ENCODE measurements around the gene CKAP2L.

Gene CKAP2L

DNA sequence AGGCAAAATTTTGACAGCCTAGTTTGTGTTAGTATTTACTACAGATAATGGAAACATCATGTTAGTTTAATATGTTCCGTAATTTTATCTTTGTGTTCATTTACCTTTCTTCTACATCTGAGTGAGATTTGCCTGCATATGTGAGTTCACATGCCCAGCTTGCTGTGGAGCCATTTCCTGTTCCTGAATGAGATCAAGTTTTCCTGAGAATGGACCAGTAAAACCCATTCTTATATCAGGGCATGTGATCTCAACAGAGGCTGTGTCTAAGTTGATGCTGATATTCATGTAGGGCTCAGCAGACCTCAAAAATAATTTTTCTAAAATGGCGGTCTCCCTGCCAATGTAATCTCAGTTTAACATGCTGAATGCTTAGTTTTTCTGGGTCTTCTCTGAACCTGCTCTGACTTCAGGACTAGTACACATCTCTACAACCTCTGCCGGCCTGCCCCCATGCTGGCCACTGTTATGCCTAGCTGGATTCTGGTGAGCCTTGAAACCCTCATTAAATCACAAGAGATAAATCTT is 18.8 kb upstream of the CKAP2L start:
- Mint-ChIP-seq H3K36me3 (ENCODE audit: low read depth) (peaks cover 4% of the 10 kb centered on the region), H3K27me3 (ENCODE audit: low read depth) (peaks cover 31% of the 10 kb centered on the region), H3K4me3 (peak overlapping the region; percentile 4), H3K4me1 (ENCODE audit: low read depth) (peaks cover 14% of the 10 kb centered on the region), H3K9me3 (no peaks in the 10 kb centered on the region), H3K27ac (peak overlapping the region; percentile 42)

DNA sequence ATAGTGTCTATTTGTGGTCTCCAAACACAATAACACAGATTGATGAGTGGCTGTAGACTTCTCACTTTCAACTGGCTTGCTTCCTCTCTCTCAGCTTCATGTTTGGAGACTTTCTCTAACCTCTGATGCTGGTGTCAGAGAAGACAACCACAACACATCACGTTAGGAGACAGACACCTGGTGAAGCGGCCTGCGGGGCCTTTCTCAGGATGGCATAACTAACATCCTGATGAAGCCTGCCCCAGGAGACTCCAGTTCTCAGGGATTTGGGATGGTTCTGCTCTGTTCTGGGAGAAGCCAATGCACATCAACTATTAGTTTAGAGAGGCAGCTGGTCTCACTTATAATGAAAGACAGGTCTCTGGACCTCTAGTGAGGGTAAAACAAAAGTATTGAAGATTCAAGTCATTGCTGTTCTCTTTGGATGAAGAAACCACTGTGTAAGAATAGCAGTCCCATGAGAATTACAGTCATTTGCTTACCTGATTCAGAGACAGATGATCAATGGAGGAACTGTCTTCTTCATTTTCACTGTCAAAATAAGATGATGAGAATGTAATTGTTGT is 17.9 kb upstream of the CKAP2L start:
- Mint-ChIP-seq H3K4me3 (no peak overlapping the region), H3K36me3 (ENCODE audit: low read depth) (peaks cover 4% of the 10 kb centered on the region), H3K27me3 (ENCODE audit: low read depth) (peaks cover 34% of the 10 kb centered on the region), H3K27ac (no peak overlapping the region), H3K4me1 (ENCODE audit: low read depth) (peaks cover 16% of the 10 kb centered on the region), H3K9me3 (no peaks in the 10 kb centered on the region)

DNA sequence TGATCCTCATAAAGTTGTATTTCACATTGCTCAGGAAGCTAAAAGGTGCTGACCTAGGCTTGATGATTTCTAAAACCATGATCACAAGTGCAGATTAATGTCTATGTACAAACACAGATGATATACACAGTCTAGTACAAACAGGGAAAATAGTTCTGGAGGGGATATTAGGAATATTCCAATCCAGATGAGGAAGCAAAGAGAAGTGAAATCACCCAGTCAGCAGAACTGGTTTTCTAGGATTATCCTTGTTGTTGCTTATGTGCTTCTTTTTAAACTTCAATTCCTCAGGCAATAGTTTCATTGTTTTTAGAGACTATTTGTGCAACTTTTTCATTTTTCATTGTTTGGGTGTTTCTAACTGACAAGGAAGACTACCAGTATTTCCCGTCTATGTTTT is 15.2 kb upstream of the CKAP2L start:
- peaks cover 12% of the 10 kb centered on the region for H3K36me3 Mint-ChIP-seq (ENCODE audit: low read depth)

DNA sequence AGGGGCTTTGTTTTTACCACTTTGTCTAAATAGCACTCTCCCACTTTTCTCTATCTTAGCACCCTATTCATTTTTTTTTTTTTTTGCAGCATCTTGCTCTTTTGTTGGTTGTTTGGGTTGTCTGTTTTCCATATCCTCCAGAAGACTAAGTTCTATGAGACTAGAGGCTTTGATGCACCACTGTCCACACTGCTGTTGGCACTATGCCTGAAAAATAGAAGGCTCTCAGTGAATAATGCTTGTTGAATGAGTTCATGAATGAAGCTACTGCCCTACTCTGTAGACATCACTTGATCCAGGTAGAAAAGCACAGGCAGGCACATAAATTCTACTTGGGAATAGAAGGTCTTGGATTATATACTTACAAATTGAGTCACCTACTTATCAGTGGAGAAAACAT is 12.6 kb upstream of the CKAP2L start:
- Mint-ChIP-seq H3K36me3 (ENCODE audit: low read depth) (peaks cover 15% of the 10 kb centered on the region), H3K27me3 (ENCODE audit: low read depth) (peaks cover 14% of the 10 kb centered on the region), H3K27ac (peak overlapping the region; percentile 73), H3K4me1 (ENCODE audit: low read depth) (peaks cover 16% of the 10 kb centered on the region), H3K9me3 (peaks cover 5% of the 10 kb centered on the region), H3K4me3 (peak overlapping the region; percentile 66)

More for the DNA sequence above, 15.2 kb upstream of the CKAP2L start:
- Mint-ChIP-seq H3K9me3 (peaks cover 5% of the 10 kb centered on the region), H3K4me1 (ENCODE audit: low read depth) (peaks cover 23% of the 10 kb centered on the region), H3K27me3 (ENCODE audit: low read depth) (peaks cover 27% of the 10 kb centered on the region), H3K27ac (no peak overlapping the region), H3K4me3 (no peak overlapping the region)

DNA sequence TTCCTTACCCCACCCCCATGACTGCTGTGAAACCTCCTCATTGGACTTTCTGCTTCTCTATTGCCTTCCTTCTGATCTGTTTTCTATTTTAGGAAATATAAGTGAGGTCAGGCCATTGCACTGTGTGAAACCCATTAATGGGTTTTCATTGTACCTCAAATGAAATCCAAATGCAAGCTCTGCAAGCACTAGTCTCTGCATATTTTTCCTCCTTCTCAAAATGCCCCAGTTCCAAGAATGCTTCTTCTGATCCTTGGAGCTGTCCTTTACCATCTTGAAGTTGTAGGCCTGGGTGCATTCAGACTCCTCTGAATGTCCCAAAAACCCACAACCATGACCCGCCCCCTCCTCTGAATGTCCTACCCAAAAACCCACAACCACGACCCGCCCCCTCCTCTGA is 11.7 kb upstream of the CKAP2L start:
- Mint-ChIP-seq H3K4me3 (no peak overlapping the region), H3K27ac (no peak overlapping the region), H3K9me3 (peaks cover 5% of the 10 kb centered on the region), H3K27me3 (ENCODE audit: low read depth) (peaks cover 14% of the 10 kb centered on the region), H3K4me1 (ENCODE audit: low read depth) (peaks cover 16% of the 10 kb centered on the region), H3K36me3 (ENCODE audit: low read depth) (peaks cover 15% of the 10 kb centered on the region)

DNA sequence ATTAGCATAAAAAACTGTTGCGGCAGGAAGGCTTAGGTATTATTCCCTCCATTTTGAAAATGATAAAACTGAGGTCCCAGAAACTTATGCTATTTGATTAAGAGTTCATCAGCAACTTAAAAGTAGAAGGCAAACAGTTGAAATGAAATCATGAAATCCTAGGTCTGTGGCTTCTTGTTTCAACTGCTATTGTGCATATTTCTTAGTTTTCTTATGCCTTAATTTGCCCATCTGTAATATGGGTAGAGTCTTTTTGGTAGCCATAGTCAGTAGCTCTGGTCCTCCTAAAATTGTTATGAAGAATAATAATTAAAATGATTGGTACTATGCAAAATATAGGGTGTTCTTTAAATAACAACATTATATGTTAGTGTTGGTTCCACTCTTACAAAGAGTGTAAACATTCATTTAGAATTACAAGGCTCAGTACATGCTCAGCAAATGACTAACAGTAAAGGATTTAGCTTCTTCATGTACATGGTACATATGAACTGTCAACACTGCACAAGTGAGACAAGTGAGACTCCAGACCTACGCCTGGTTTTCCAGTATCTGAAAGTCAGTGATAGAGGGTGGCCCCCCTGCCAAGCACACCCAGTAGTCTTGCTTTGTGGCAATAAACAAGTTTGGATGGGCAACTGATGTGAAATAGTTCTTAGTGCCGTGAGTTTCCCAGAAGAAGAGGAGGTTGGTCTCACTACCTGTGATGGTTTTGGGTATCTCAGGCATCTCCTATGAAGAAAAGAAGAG is 10.3 kb upstream of the CKAP2L start:
- H3K27me3 Mint-ChIP-seq (ENCODE audit: low read depth), result peaks cover 14% of the 10 kb centered on the region
- H3K27ac Mint-ChIP-seq, result no peak overlapping the region
- H3K9me3 Mint-ChIP-seq, result peaks cover 5% of the 10 kb centered on the region
- H3K4me3 Mint-ChIP-seq, result no peak overlapping the region
- peaks cover 15% of the 10 kb centered on the region for H3K36me3 Mint-ChIP-seq (ENCODE audit: low read depth)
- peaks cover 16% of the 10 kb centered on the region for H3K4me1 Mint-ChIP-seq (ENCODE audit: low read depth)

DNA sequence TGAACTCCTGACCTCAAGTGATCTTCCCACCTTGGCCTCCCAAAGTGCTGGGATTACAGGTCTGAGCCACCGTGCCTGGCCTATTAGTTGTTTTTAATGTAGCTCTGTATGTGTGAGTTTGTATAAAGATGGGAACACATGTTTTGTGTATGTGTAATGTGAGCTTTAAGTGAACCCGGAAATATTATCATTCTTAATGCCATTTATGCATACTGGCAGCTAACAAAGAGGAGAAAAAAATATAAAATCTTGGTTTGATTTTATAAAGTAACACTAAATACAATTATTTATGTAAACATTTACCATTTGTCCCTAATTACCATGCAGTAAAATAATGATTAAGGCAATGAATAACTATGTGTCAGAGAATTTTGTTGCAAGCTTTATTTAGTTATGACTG is 9.1 kb upstream of the CKAP2L start:
- no peak overlapping the region for H3K27ac Mint-ChIP-seq
- H3K27me3 Mint-ChIP-seq (ENCODE audit: low read depth), result peaks cover 8% of the 10 kb centered on the region
- no peak overlapping the region for H3K4me3 Mint-ChIP-seq
- peaks cover 5% of the 10 kb centered on the region for H3K9me3 Mint-ChIP-seq
- peaks cover 19% of the 10 kb centered on the region for H3K4me1 Mint-ChIP-seq (ENCODE audit: low read depth)
- H3K36me3 Mint-ChIP-seq (ENCODE audit: low read depth), result peaks cover 15% of the 10 kb centered on the region

DNA sequence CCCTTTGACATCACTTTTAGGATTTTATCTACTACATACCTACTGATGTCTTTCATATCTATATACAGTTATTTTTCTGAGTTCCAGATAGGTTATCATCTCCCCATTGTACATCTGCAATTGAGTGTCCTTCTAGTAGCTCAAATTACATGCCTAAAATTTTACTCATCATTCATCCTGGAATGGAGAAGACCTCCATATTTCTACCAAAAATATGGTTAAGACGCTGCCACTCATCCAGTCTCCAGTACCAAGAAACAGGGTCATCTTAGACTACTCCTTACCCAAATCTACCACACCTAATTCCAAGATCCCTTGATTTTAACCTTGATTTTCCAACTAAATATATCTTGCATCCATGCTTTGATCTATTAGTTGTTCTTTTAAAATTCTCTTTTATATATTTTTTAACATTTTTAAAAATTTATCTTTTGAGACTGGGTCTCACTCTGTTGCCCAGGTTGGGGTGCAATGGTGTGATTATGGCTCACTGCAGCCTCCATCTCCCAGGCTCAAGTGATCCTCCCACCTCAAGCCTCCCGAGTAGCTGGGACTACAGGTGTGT is 8.6 kb upstream of the CKAP2L start:
- peaks cover 8% of the 10 kb centered on the region for H3K27me3 Mint-ChIP-seq (ENCODE audit: low read depth)
- H3K9me3 Mint-ChIP-seq, result peaks cover 7% of the 10 kb centered on the region
- peaks cover 15% of the 10 kb centered on the region for H3K36me3 Mint-ChIP-seq (ENCODE audit: low read depth)
- no peak overlapping the region for H3K27ac Mint-ChIP-seq
- no peak overlapping the region for H3K4me3 Mint-ChIP-seq
- peaks cover 23% of the 10 kb centered on the region for H3K4me1 Mint-ChIP-seq (ENCODE audit: low read depth)

DNA sequence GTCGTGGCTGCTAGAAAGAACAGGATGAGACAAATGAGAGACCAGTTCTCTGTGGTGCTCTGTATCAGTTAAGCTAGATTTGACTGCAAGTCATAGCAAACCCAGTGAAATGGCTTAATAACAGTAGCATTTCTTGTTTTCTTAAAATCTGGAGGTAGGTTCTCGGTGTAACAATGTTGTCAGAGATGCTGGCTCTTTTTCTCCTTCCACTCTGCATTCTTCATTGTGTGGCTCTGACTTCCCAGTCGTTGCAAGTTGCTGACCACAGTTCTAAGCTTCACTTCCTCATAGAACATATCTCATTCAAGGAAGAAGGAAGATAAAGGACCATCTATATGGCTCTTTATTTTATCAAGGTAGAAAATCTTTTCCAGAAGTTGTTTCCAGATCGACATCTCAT is 7.9 kb upstream of the CKAP2L start:
- Mint-ChIP-seq H3K36me3 (ENCODE audit: low read depth) (peaks cover 21% of the 10 kb centered on the region), H3K4me1 (ENCODE audit: low read depth) (peaks cover 27% of the 10 kb centered on the region), H3K9me3 (peaks cover 13% of the 10 kb centered on the region), H3K27ac (no peak overlapping the region), H3K4me3 (no peak overlapping the region), H3K27me3 (ENCODE audit: low read depth) (peaks cover 5% of the 10 kb centered on the region)

DNA sequence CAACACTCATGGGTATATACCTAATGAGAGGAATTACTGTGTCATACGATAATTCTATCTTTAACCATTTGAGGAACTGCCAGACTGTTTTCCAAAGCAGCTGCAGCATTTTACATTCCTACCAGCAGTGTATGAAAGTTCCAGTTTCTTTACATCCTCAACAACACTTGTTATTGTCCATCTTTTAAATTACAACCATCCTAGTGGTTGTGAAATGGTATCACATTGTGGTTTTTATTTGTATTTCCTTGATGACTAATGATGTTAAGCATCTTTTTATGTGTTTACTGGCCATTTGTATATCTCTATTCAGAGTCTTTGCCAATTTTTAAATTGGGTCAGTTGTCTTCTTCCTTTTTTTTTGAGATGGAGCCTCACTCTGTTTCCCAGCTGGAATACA is 4.0 kb upstream of the CKAP2L start:
- Mint-ChIP-seq H3K4me3 (no peak overlapping the region), H3K27ac (no peak overlapping the region), H3K4me1 (ENCODE audit: low read depth) (peaks cover 36% of the 10 kb centered on the region), H3K36me3 (ENCODE audit: low read depth) (peaks cover 17% of the 10 kb centered on the region), H3K9me3 (peaks cover 9% of the 10 kb centered on the region), H3K27me3 (ENCODE audit: low read depth) (no peaks in the 10 kb centered on the region)

DNA sequence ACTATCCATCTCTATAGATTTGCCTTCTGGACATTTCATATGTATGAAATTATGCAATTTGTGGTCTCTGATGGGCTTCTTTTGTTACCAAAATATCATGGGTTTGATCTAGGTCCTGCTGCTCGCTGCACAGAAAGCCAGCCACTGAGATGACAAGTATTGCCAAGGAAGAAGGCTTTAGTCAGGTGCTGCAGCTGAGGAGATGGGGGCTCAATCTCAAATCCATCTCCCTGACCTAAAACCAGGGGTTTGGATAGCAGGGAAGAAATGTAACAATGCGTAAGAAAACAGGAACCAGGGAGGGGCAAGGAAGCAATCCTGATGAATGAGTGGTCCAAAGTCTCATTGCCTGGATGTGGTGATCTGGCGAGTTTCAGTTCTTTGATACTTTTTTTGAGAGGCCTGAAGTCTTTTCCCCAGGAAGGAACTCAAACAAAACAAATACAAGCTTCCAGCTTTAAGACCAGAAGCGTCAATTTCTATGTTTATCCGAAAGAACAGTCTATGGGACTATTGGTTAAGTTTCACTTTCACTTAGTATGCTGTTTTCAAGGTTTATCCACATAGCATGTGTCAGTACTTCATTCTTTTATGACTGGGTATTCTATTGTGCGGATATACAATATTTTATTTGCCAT is 3.4 kb upstream of the CKAP2L start:
- Mint-ChIP-seq H3K27me3 (ENCODE audit: low read depth) (no peaks in the 10 kb centered on the region), H3K9me3 (peaks cover 9% of the 10 kb centered on the region), H3K4me3 (peak overlapping the region; percentile 51), H3K36me3 (ENCODE audit: low read depth) (peaks cover 17% of the 10 kb centered on the region), H3K4me1 (ENCODE audit: low read depth) (peaks cover 38% of the 10 kb centered on the region), H3K27ac (peak overlapping the region; percentile 76)

DNA sequence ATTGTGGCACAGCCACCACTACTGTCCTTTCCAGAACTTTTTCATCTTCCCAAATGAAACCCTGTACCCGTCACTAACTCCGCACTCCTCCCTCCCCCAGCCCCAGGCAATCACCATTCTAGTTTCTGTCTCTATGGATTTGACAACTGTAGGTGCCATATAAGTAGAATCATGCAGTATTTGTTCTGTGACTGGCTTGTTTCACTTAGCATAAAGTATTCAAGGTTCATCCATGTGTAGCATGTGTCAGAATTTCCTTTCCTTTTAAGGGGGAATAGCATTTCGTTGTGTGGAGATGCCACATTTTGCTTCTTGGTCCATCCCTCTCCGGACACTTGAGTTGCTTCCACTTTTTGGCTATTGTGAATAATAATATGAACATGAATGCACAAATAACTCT is 842 bp upstream of the CKAP2L start:
- Mint-ChIP-seq H3K4me3 (peak overlapping the region; percentile 86), H3K27me3 (ENCODE audit: low read depth) (no peaks in the 10 kb centered on the region), H3K4me1 (ENCODE audit: low read depth) (peaks cover 52% of the 10 kb centered on the region), H3K9me3 (peaks cover 9% of the 10 kb centered on the region), H3K27ac (peak overlapping the region; percentile 97), H3K36me3 (ENCODE audit: low read depth) (peaks cover 25% of the 10 kb centered on the region)

DNA sequence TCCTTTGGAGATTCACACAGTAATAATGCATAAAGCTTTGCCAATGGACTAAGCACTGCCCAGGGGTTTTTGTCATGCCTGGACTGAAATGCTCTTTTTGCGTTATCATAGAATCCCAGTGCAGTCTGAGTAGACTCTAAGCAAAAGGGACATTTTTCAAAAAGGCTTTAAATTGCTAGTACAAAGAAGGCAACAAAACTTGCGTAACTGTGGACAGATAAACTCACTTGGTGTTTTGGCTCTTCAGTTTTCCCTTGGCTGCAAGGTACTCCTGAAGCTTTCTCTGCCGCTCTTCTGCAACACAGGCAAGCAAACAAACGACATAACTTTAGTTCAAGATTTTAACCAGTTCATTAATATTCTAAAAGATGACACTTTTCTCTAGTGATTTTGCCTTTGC is 2.1 kb downstream of the CKAP2L start:
- peaks cover 29% of the 10 kb centered on the region for H3K36me3 Mint-ChIP-seq (ENCODE audit: low read depth)
- no peak overlapping the region for H3K27ac Mint-ChIP-seq
- peaks cover 46% of the 10 kb centered on the region for H3K4me1 Mint-ChIP-seq (ENCODE audit: low read depth)
- H3K4me3 Mint-ChIP-seq, result peak overlapping the region; percentile 16
- H3K9me3 Mint-ChIP-seq, result peaks cover under 1% of the 10 kb centered on the region
- H3K27me3 Mint-ChIP-seq (ENCODE audit: low read depth), result no peaks in the 10 kb centered on the region

DNA sequence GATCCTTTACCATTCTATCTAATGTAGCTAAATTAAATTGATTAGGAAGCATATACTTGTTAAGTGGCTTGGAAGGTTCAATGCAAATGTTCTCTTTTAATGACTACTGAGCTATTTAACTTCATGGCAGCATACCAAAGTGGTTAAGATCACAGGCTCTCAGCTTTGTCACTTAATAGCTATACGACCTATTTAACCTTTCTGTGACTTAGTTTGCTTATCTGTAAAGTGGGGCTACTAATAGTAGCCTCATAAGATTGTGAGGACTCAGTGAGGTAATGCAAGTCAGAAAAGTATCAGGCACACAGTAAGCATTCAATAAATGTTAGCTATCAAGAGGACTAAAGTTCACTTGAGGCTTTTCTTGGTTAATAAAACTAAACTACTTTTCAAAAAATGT is 4.3 kb downstream of the CKAP2L start:
- H3K27me3 Mint-ChIP-seq (ENCODE audit: low read depth), result no peaks in the 10 kb centered on the region

More for the DNA sequence above, 4.3 kb downstream of the CKAP2L start:
- peaks cover 46% of the 10 kb centered on the region for H3K36me3 Mint-ChIP-seq (ENCODE audit: low read depth)
- H3K4me1 Mint-ChIP-seq (ENCODE audit: low read depth), result peaks cover 46% of the 10 kb centered on the region
- H3K4me3 Mint-ChIP-seq, result no peak overlapping the region
- H3K9me3 Mint-ChIP-seq, result no peaks in the 10 kb centered on the region
- H3K27ac Mint-ChIP-seq, result no peak overlapping the region
